ENCODE data around the gene CXCL10.
"Not testable (repeated sequence)": the region's sequence is repeated elsewhere in the genome, so short reads cannot be mapped to it uniquely, and the experiment has no call there.

DNA sequence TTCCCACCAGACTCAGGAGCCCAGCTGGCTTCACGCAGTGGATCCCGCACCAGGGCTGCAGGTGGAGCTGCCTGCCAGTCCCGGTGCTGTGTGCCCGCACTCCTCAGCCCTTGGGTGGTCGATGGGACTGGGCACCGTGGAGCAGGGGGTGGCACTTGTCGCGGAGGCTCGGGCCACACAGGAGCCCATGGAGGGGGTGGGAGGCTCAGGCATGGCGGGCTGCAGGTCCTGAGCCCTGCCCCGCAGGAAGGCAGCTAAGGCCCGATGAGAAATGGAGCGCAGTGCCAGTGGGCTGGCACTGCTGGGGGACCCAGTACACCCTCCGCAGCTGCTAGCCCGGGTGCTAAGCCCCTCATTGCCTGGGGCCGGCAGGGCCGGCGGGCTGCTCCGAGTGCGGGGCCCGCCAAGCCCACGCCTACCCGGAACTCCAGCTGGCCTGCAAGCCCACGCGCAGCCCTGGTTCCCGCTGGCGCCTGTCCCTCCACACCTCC lies 27.3 kb upstream of the CXCL10 start:
- TF ChIP-seq POLR2A, POLR2AphosphoS5, TAF1 (IDR thresholded peaks at IDR 0.05; ENCODE audit: low read depth, low read length): not testable (repeated sequence)
